PC-3 (cell line): ENCODE measurements around the gene ZMIZ2.

ENCODE experiments used
- CTCF ChIP-seq: fragments of 300-600 bp; sonication (generic); conservative IDR thresholded peaks from 2 replicates; pipeline ENCODE4 v1.5.1; 2017; ENCODE audit warnings: antibody characterized with exemption, low read depth, mild to moderate bottlenecking, low read length
- EZH2phosphoT487 ChIP-seq: fragments of 300-600 bp; sonication (generic); IDR thresholded peaks from 2 replicates; pipeline ENCODE4 v1.6.1; 2018; ENCODE audit warnings: mild to moderate bottlenecking, antibody characterized with exemption, low read length, borderline replicate concordance

DNA sequence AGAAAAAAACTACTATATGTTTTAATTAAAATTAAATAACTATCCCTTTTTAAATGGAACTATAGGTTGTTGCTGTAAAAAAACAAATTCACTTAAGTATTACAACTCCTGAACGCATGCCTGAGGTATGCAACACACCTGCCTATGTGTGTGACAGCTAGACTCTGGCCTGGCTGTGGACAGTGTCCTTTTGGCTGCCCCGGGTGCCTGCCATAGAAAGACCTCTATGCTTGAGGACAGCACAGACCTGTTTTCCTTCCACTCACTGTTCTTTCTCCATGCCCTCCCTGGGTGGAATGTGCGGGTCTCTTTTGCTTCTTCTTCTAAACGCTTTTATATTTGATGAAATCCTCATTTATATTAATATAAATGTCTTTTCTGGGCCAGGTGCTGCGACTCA, 41.3 kb downstream of the ZMIZ2 start:
- no peak for TF ChIP-seq CTCF
- TF ChIP-seq EZH2phosphoT487: no peak
